GM15510 (cell line): ENCODE measurements around the gene JHY.

Experiments
- POLR2A ChIP-seq: IDR thresholded peaks from 3 replicates; pipeline ENCODE4 v1.6.1; 2011; ENCODE audit warnings: borderline replicate concordance; ENCODE audit not compliant: insufficient read length; ENCODE audit errors: extremely low read depth

Gene JHY

GRCh38 chr11:123006860-123007542, 124.4 kb downstream of the JHY start:
- TF ChIP-seq POLR2A, result no peak
